ENCODE results near the gene CA6. TPM values are rescaled to one million over a fixed set of nuclear protein-coding genes. Genes with fewer than 3 reads are reported as not detected.

Gene CA6
- total RNA-seq, 1 donor from 2014 or later: not detected

- no peaks in the 10 kb centered on the region for H3K27me3 Mint-ChIP-seq
- DNase-seq (ENCODE audit: low spot score, unreplicated experiment): no peak
- H3K4me1 Mint-ChIP-seq (ENCODE audit: low read depth): no peaks in the 10 kb centered on the region
- H3K4me3 Mint-ChIP-seq (ENCODE audit: low read depth): no peak overlapping the region
- H3K9me3 Mint-ChIP-seq (ENCODE audit: low read depth): no peaks in the 10 kb centered on the region
- TF ChIP-seq CTCF (IDR thresholded peaks at IDR 0.05; ENCODE audit: unreplicated experiment): no peak
- no peaks in the 10 kb centered on the region for H3K36me3 Mint-ChIP-seq (ENCODE audit: insufficient read depth)
- H3K27ac Mint-ChIP-seq: no peak overlapping the region
These were observed 41.1 kb downstream of the CA6 start for GRCh38 chr1:8986814-8987190.

DNA sequence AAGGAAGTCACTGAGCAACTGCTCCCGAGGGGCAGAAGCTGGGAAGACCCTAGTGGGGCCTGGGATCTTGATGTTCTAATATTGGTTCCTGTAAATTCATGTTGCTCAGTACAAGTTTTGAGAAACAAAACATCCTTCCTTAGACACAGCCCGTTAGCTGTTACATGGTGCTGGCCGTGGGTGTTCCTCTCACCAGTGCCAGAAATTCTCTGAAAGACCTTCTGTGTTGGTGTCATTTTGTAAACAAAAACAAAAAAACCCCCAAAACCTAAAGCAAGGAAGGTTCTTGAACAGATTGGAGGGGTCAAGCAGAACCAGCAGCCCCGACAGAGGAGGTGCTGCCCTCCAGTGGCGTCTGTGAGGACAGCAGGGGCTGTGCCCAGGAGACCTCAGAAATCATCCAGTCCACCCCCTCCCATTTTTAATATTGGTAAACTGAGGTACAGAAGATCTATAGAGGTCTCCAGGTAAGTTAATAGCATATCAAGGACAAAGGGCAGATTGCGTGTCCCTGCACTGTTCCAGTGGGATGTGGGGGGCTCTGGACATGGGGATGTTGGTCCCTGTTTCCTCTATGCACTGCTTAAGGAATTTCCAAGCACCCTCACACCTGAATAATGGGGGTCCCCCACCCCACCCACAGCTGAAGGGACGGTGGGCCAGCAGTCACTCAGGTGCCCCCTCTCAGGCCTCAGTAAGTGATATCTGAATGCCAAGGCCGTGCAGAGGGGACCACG, 42.4 kb downstream of the CA6 start:
- no peaks in the 10 kb centered on the region for H3K9me3 Mint-ChIP-seq (ENCODE audit: low read depth)
- H3K27ac Mint-ChIP-seq: no peak overlapping the region
- H3K4me3 Mint-ChIP-seq (ENCODE audit: low read depth): no peak overlapping the region
- no peaks in the 10 kb centered on the region for H3K27me3 Mint-ChIP-seq
- H3K4me1 Mint-ChIP-seq (ENCODE audit: low read depth): no peaks in the 10 kb centered on the region
- no peaks in the 10 kb centered on the region for H3K36me3 Mint-ChIP-seq (ENCODE audit: insufficient read depth)
- DNase-seq (ENCODE audit: low spot score, unreplicated experiment): peak; percentile 55
- TF ChIP-seq CTCF (IDR thresholded peaks at IDR 0.05; ENCODE audit: unreplicated experiment): peak; percentile 96

GRCh38 chr1:8988618-8988967, 42.9 kb downstream of the CA6 start:
- H3K27me3 Mint-ChIP-seq: no peaks in the 10 kb centered on the region
- H3K9me3 Mint-ChIP-seq (ENCODE audit: low read depth): no peaks in the 10 kb centered on the region
- no peak for DNase-seq (ENCODE audit: low spot score, unreplicated experiment)
- TF ChIP-seq CTCF (IDR thresholded peaks at IDR 0.05; ENCODE audit: unreplicated experiment): no peak
- no peaks in the 10 kb centered on the region for H3K36me3 Mint-ChIP-seq (ENCODE audit: insufficient read depth)
- H3K27ac Mint-ChIP-seq: no peak overlapping the region
- no peak overlapping the region for H3K4me3 Mint-ChIP-seq (ENCODE audit: low read depth)
- no peaks in the 10 kb centered on the region for H3K4me1 Mint-ChIP-seq (ENCODE audit: low read depth)

GRCh38 chr1:8989061-8989460, 43.4 kb downstream of the CA6 start:
- Mint-ChIP-seq H3K27ac (no peak overlapping the region), H3K4me3 (ENCODE audit: low read depth) (no peak overlapping the region)
- TF ChIP-seq CTCF (IDR thresholded peaks at IDR 0.05; ENCODE audit: unreplicated experiment): no peak

GRCh38 chr1:8989821-8990220, 44.2 kb downstream of the CA6 start:
- no peak overlapping the region for H3K27ac Mint-ChIP-seq
- no peak for TF ChIP-seq CTCF (IDR thresholded peaks at IDR 0.05; ENCODE audit: unreplicated experiment)
- no peaks in the 10 kb centered on the region for H3K4me1 Mint-ChIP-seq (ENCODE audit: low read depth)
- no peak overlapping the region for H3K4me3 Mint-ChIP-seq (ENCODE audit: low read depth)
- H3K9me3 Mint-ChIP-seq (ENCODE audit: low read depth): no peaks in the 10 kb centered on the region
- no peak for DNase-seq (ENCODE audit: low spot score, unreplicated experiment)
- H3K27me3 Mint-ChIP-seq: no peaks in the 10 kb centered on the region
- H3K36me3 Mint-ChIP-seq (ENCODE audit: insufficient read depth): no peaks in the 10 kb centered on the region

More at GRCh38 chr1:8989061-8989460, 43.4 kb downstream of the CA6 start:
- no peaks in the 10 kb centered on the region for H3K36me3 Mint-ChIP-seq (ENCODE audit: insufficient read depth)
- no peak for DNase-seq (ENCODE audit: low spot score, unreplicated experiment)
- no peaks in the 10 kb centered on the region for H3K9me3 Mint-ChIP-seq (ENCODE audit: low read depth)
- H3K27me3 Mint-ChIP-seq: no peaks in the 10 kb centered on the region
- H3K4me1 Mint-ChIP-seq (ENCODE audit: low read depth): no peaks in the 10 kb centered on the region

Data from progenitor cell of endocrine pancreas (in vitro differentiated cells).